T-helper 2 cell treated with Interferon-gamma antibody and Interleukin-4, amounts not matched to agents 100 ng/mL and 5 ng/mL, for 36 hours (primary cell): ENCODE measurements around the gene RNF126. TPM values are rescaled to one million over a fixed set of nuclear protein-coding genes. Genes with fewer than 3 reads are reported as not detected.

Experiments
- intact Hi-C: fragments of 100-400 bp; cut with micrococcal nuclease; formaldehyde crosslinking; loops from one replicate; pipeline ENCODE4 v1.15.1; 2023
- total RNA-seq: library from RNA; stranded (reverse); gene quantifications from 2 replicates; pipeline ENCODE4 v1.2.3, GENCODE V29; 2022

Gene RNF126
- total RNA-seq, 1 donor from 2014 or later: 80.9 TPM

GRCh38 chr19:648305-648704 lies 14.7 kb downstream of the RNF126 start:
- intact Hi-C loops: no loop called here

GRCh38 chr19:647566-648284 lies 15.3 kb downstream of the RNF126 start:
- intact Hi-C loops: no loop called here

- intact Hi-C loops: no loop called here
These were observed 16.0 kb downstream of the RNF126 start for GRCh38 chr19:646779-647565.

GRCh38 chr19:645912-646778 lies 16.9 kb downstream of the RNF126 start:
- intact Hi-C loops: no loop called here

GRCh38 chr19:644789-645188 lies 18.2 kb downstream of the RNF126 start:
- intact Hi-C loops: no loop called here

GRCh38 chr19:644363-644762 lies 18.7 kb downstream of the RNF126 start:
- intact Hi-C loops: no loop called here

- intact Hi-C loops: no loop called here
These were observed 19.3 kb downstream of the RNF126 start for GRCh38 chr19:643736-644135.

- intact Hi-C loops: no loop called here
These were observed 20.0 kb downstream of the RNF126 start for GRCh38 chr19:642767-643727.

GRCh38 chr19:641702-642101 lies 21.3 kb downstream of the RNF126 start:
- intact Hi-C loops: no loop called here

GRCh38 chr19:640606-641189 lies 22.3 kb downstream of the RNF126 start:
- intact Hi-C loops: no loop called here

GRCh38 chr19:640161-640558 lies 22.9 kb downstream of the RNF126 start:
- intact Hi-C loops: no loop called here

GRCh38 chr19:639253-640160 lies 23.5 kb downstream of the RNF126 start, which contains the start of gene FGF22:
TSS of gene FGF22 (plus strand) at chr19:639879. CDS start at chr19:639926, 47 bp downstream.
- intact Hi-C loops: loop anchor here (1.0 kb wide), 1 partner anchor 41 kb away; no protein-coding TSS in a partner anchor

GRCh38 chr19:638906-639252 lies 24.1 kb downstream of the RNF126 start:
- intact Hi-C loops: loop anchor here (1.0 kb wide), 1 partner anchor 41 kb away; no protein-coding TSS in a partner anchor

GRCh38 chr19:634975-635652 lies 27.9 kb downstream of the RNF126 start:
- intact Hi-C loops: no loop called here

- intact Hi-C loops: loop anchor here (1.0 to 2.0 kb wide), 3 partner anchors 23 to 127 kb away; partner anchors contain the start of genes RNF126 and TPGS1
These were observed 29.0 kb downstream of the RNF126 start for GRCh38 chr19:633786-634639.

GRCh38 chr19:633068-633785 lies 29.8 kb downstream of the RNF126 start, which contains the start of gene POLRMT:
TSS of gene POLRMT (minus strand) at chr19:633537. CDS start at chr19:633512, 25 bp downstream.
- intact Hi-C loops: loop anchor here (1.0 to 2.0 kb wide), 3 partner anchors 22 to 126 kb away; partner anchors contain the start of genes RNF126 and TPGS1
